ENCODE results near the gene LGR4. TPM values are rescaled to one million over a fixed set of nuclear protein-coding genes. Genes with fewer than 3 reads are reported as not detected.

The LGR4 gene
- total and polyA plus RNA-seq, 2 of the 13 experiments (the other 11 are each of a cell fraction or from before 2014, with no cell fraction given), result 42.1 to 68.7 TPM

GRCh38 chr11:27347359-27348339 is 124.9 kb downstream of the LGR4 start:
- Histone ChIP-seq H3K4me2 (ENCODE audit: low read depth, low read length) (no peak overlapping the region), H3K4me1 (ENCODE audit: insufficient read depth, low read length) (peaks cover 35% of the 10 kb centered on the region), H2AFZ (ENCODE audit: low read length) (no peak overlapping the region), H3K36me3 (replicated peaks in 1 of 2; ENCODE audit: control insufficient read depth in 1 of 2, insufficient read depth in 2 of 2, low read length in 2 of 2) (peaks cover 0 to 3% of the 10 kb centered on the region in 2 experiments; a peak in 2 of 5 replicates), H3K27me3 (ENCODE audit: control insufficient read depth in 1 of 2, insufficient read depth in 2 of 2, low read length in 2 of 2) (no peaks in the 10 kb centered on the region), H3K9ac (ENCODE audit: insufficient read depth, low read depth, low read length) (no peak overlapping the region), H3K79me2 (ENCODE audit: insufficient read depth, low read length) (no peaks in the 10 kb centered on the region), H3K4me3 (replicated peaks in 1 of 3; ENCODE audit: insufficient read depth in 1 of 3, low read depth in 2 of 3, low read length in 3 of 3) (no peak overlapping the region), H3K27ac (ENCODE audit: extremely low read length, insufficient read depth, low read length) (no peak overlapping the region), H3K9me3 (ENCODE audit: low read length) (no peaks in the 10 kb centered on the region), H4K20me1 (ENCODE audit: insufficient read depth, low read length) (no peaks in the 10 kb centered on the region)
- 87% methylated on average over 5 of the region's 5 CpGs for WGBS (ENCODE audit: low lambda C conversion rate)
- no peak for DNase-seq (ENCODE audit: low spot score)
- intact Hi-C loops (cut with micrococcal nuclease; ENCODE audit: unreplicated experiment) (no loop called here), in situ Hi-C loops (cut with HindIII; ENCODE audit: extremely low pct_ligation_motif_present, low pct_unique_long_range_greater_than_20kb) (no loop called here)
- no peak for FAIRE-seq
- no TSS peak for BruUV-seq (replicated peaks)
- CTCF ChIA-PET (ENCODE audit: low intra/inter-chr PET ratio, low total read pairs), result no interaction called here
- POLR2A ChIA-PET, result interaction anchor here (1.1 to 1.3 kb wide), 2 partner anchors 13 to 48 kb away, joined by 3 to 5 read pairs; no protein-coding TSS in a partner anchor
- no peak for TF ChIP-seq RBAK (CRISPR knock-in tag; IDR thresholded peaks at IDR 0.05)
- TF ChIP-seq MAFK (conservative IDR thresholded peaks at IDR 0.05 in 1 of 2, IDR thresholded peaks at IDR 0.05 in 1 of 2; ENCODE audit: low read length in 2 of 2), result peak in 1 of 2 experiments; percentile 60; a peak in 2 of 4 replicates
- TF ChIP-seq MED1 (CRISPR knock-in tag; IDR thresholded peaks at IDR 0.05), result no peak
- TF ChIP-seq PAF1 (CRISPR knock-in tag; IDR thresholded peaks at IDR 0.05), result no peak
- no peak for ATAC-seq

- ATAC-seq (no peak), FAIRE-seq (no peak), DNase-seq (ENCODE audit: low spot score) (no peak)
- 86% methylated on average over 3 of the region's 3 CpGs for WGBS (ENCODE audit: low lambda C conversion rate)
- intact Hi-C loops (cut with micrococcal nuclease; ENCODE audit: unreplicated experiment), result no loop called here
- no peaks in the 10 kb centered on the region for H3K27me3 ChIP-seq (ENCODE audit: control insufficient read depth in 1 of 2, insufficient read depth in 2 of 2, low read length in 2 of 2)
- peaks cover 10% of the 10 kb centered on the region for H3K4me1 ChIP-seq (ENCODE audit: insufficient read depth, low read length)
- CTCF ChIA-PET (ENCODE audit: low intra/inter-chr PET ratio, low total read pairs), result no interaction called here
- POLR2A ChIA-PET, result no interaction called here
- BruUV-seq (replicated peaks), result no TSS peak
- no peaks in the 10 kb centered on the region for H3K9me3 ChIP-seq (ENCODE audit: low read length)
- H3K4me3 ChIP-seq (replicated peaks in 1 of 3; ENCODE audit: insufficient read depth in 1 of 3, low read depth in 2 of 3, low read length in 3 of 3), result no peak overlapping the region
- in situ Hi-C loops (cut with HindIII; ENCODE audit: extremely low pct_ligation_motif_present, low pct_unique_long_range_greater_than_20kb), result no loop called here
- no peak overlapping the region for H3K4me2 ChIP-seq (ENCODE audit: low read depth, low read length)
- H3K27ac ChIP-seq (ENCODE audit: extremely low read length, insufficient read depth, low read length), result no peak overlapping the region
- no peak for TF ChIP-seq ZNF607 (CRISPR knock-in tag; IDR thresholded peaks at IDR 0.05; ENCODE audit: borderline replicate concordance)
- no peak for TF ChIP-seq IRF9 (CRISPR knock-in tag; IDR thresholded peaks at IDR 0.05; ENCODE audit: borderline replicate concordance)
- TF ChIP-seq ZBTB26 (CRISPR knock-in tag; IDR thresholded peaks at IDR 0.05; ENCODE audit: borderline replicate concordance), result no peak
- no peak for TF ChIP-seq ZNF704 (CRISPR knock-in tag; IDR thresholded peaks at IDR 0.05; ENCODE audit: borderline replicate concordance)
- no peaks in the 10 kb centered on the region for H3K79me2 ChIP-seq (ENCODE audit: insufficient read depth, low read length)
- no peaks in the 10 kb centered on the region for H4K20me1 ChIP-seq (ENCODE audit: insufficient read depth, low read length)
- H2AFZ ChIP-seq (ENCODE audit: low read length), result no peak overlapping the region
- no peak overlapping the region for H3K9ac ChIP-seq (ENCODE audit: insufficient read depth, low read depth, low read length)
- peaks cover 1 to 4% of the 10 kb centered on the region in 2 experiments; a peak in 2 of 5 replicates for H3K36me3 ChIP-seq (replicated peaks in 1 of 2; ENCODE audit: control insufficient read depth in 1 of 2, insufficient read depth in 2 of 2, low read length in 2 of 2)
These were observed 132.6 kb downstream of the LGR4 start for GRCh38 chr11:27339941-27340340.

Measured in HepG2 (cell line).